Left lobe of liver (tissue), 2 donors: ENCODE data around the gene RBM8A. TPM values are rescaled to one million over a fixed set of nuclear protein-coding genes. Genes with fewer than 3 reads are reported as not detected.
A peak's percentile ranks its signal among the peaks of the same experiment; 100 is the strongest.
"Not testable (repeated sequence)": the region's sequence is repeated elsewhere in the genome, so short reads cannot be mapped to it uniquely, and the experiment has no call there.

Experiments used
- ATAC-seq: fragments of 200-7000 bp; cut with Tn5 transposase; one replicate; pipeline ENCODE4 v1.9.1; 2020; ENCODE audit warnings: mild to moderate bottlenecking, moderate library complexity
- DNase-seq: peaks from one replicate; pipeline ENCODE4 v3.0.0-alpha.2; 2020; ENCODE audit warnings: low spot score
- total RNA-seq: library from RNA; stranded (reverse); gene quantifications from one replicate; pipeline ENCODE4 v1.2.1, GENCODE V29; 2021
- donor health status: DM: no; HTN: no; CAD: no; lungs with moderate emphysema.
- donor health status: DM: no; HTN: yes; CAD: no.

Gene RBM8A
- total RNA-seq, 1 donor from 2014 or later = 45.0 TPM

GRCh38 chr1:145956781-145957442, 29.6 kb upstream of the RBM8A start:
- ATAC-seq (no peak), DNase-seq (peak; percentile 63)

- no peak for DNase-seq
- ATAC-seq = no peak
Observed at GRCh38 chr1:145956361-145956760, 29.1 kb upstream of the RBM8A start.

- ATAC-seq (no peak), DNase-seq (no peak)
Observed at GRCh38 chr1:145955436-145955835, 28.2 kb upstream of the RBM8A start.

- no peak for ATAC-seq
Observed at GRCh38 chr1:145953861-145954260, 26.6 kb upstream of the RBM8A start.

GRCh38 chr1:145952903-145953302, 25.6 kb upstream of the RBM8A start:
- ATAC-seq (no peak), DNase-seq (no peak)

More at GRCh38 chr1:145953861-145954260, 26.6 kb upstream of the RBM8A start:
- no peak for DNase-seq

- ATAC-seq = no peak
- DNase-seq = no peak
Observed at GRCh38 chr1:145951526-145951925, 24.2 kb upstream of the RBM8A start.

- ATAC-seq = no peak
- DNase-seq = no peak
Observed at GRCh38 chr1:145949219-145949618, 21.9 kb upstream of the RBM8A start.

GRCh38 chr1:145947551-145947950, 20.3 kb upstream of the RBM8A start:
- DNase-seq = no peak

GRCh38 chr1:145946477-145946986, 19.2 kb upstream of the RBM8A start:
- no peak for DNase-seq
- ATAC-seq = peak; percentile 72

More at GRCh38 chr1:145947551-145947950, 20.3 kb upstream of the RBM8A start:
- no peak for ATAC-seq

GRCh38 chr1:145944532-145944931, 17.2 kb upstream of the RBM8A start:
- DNase-seq (no peak), ATAC-seq (no peak)

GRCh38 chr1:145942871-145943270, 15.6 kb upstream of the RBM8A start:
- ATAC-seq (no peak), DNase-seq (no peak)

GRCh38 chr1:145942405-145942804, 15.1 kb upstream of the RBM8A start:
- DNase-seq = no peak
- no peak for ATAC-seq

- ATAC-seq = no peak
- DNase-seq = no peak
Observed at GRCh38 chr1:145937436-145937835, 10.2 kb upstream of the RBM8A start.

GRCh38 chr1:145936247-145936646, 9.0 kb upstream of the RBM8A start:
- ATAC-seq = no peak
- no peak for DNase-seq

- ATAC-seq (no peak), DNase-seq (no peak)
Observed at GRCh38 chr1:145935708-145936107, 8.4 kb upstream of the RBM8A start.

GRCh38 chr1:145932522-145933009, 5.3 kb upstream of the RBM8A start:
- not testable (repeated sequence) for DNase-seq, ATAC-seq

GRCh38 chr1:145927916-145928643, 796 bp upstream of the RBM8A start:
- ATAC-seq = no peak
- DNase-seq = no peak

GRCh38 chr1:145926686-145927062, 610 bp downstream of the RBM8A start:
- ATAC-seq (peak; percentile 2), DNase-seq (no peak)

GRCh38 chr1:145922266-145922665, 5.0 kb downstream of the RBM8A start:
- ATAC-seq = no peak
- DNase-seq = no peak

- DNase-seq, ATAC-seq: not testable (repeated sequence)
Observed at GRCh38 chr1:145920297-145920696, 7.0 kb downstream of the RBM8A start.

GRCh38 chr1:145918992-145919939, 8.0 kb downstream of the RBM8A start:
- ATAC-seq = peak; percentile 78
- DNase-seq = peak; percentile 87
